ENCODE results near the gene PLA2G4C. TPM values are rescaled to one million over a fixed set of nuclear protein-coding genes. Genes with fewer than 3 reads are reported as not detected.

PLA2G4C gene
- total RNA-seq, 1 donor, result 4.2 TPM

GRCh38 chr19:48121909-48122371, 11.3 kb upstream of the PLA2G4C start:
- H3K4me3 ChIP-seq (ENCODE audit: low read length), result no peak overlapping the region
- H3K4me1 ChIP-seq (ENCODE audit: insufficient read depth, low read length), result peaks cover 4% of the 10 kb centered on the region
- no peaks in the 10 kb centered on the region for H3K9me3 ChIP-seq (ENCODE audit: low read depth, low read length)
- H3K27me3 ChIP-seq (ENCODE audit: insufficient read depth, low read length), result no peaks in the 10 kb centered on the region

GRCh38 chr19:48121066-48121465, 10.4 kb upstream of the PLA2G4C start:
- no peak overlapping the region for H3K4me3 ChIP-seq (ENCODE audit: low read length)
- H3K27me3 ChIP-seq (ENCODE audit: insufficient read depth, low read length), result no peaks in the 10 kb centered on the region
- H3K9me3 ChIP-seq (ENCODE audit: low read depth, low read length), result no peaks in the 10 kb centered on the region
- peaks cover 4% of the 10 kb centered on the region for H3K4me1 ChIP-seq (ENCODE audit: insufficient read depth, low read length)

- Histone ChIP-seq H3K9me3 (ENCODE audit: low read depth, low read length) (no peaks in the 10 kb centered on the region), H3K27me3 (ENCODE audit: insufficient read depth, low read length) (no peaks in the 10 kb centered on the region), H3K4me3 (ENCODE audit: low read length) (no peak overlapping the region), H3K4me1 (ENCODE audit: insufficient read depth, low read length) (peaks cover 4% of the 10 kb centered on the region)
Observed at GRCh38 chr19:48120505-48120904, 9.9 kb upstream of the PLA2G4C start.

- no peak overlapping the region for H3K4me3 ChIP-seq (ENCODE audit: low read length)
- no peaks in the 10 kb centered on the region for H3K27me3 ChIP-seq (ENCODE audit: insufficient read depth, low read length)
- no peaks in the 10 kb centered on the region for H3K9me3 ChIP-seq (ENCODE audit: low read depth, low read length)
- peaks cover 4% of the 10 kb centered on the region for H3K4me1 ChIP-seq (ENCODE audit: insufficient read depth, low read length)
Observed at GRCh38 chr19:48118131-48118517, 7.5 kb upstream of the PLA2G4C start.

- no peaks in the 10 kb centered on the region for H3K27me3 ChIP-seq (ENCODE audit: insufficient read depth, low read length)
- H3K9me3 ChIP-seq (ENCODE audit: low read depth, low read length), result no peaks in the 10 kb centered on the region
- no peak overlapping the region for H3K4me3 ChIP-seq (ENCODE audit: low read length)
- peaks cover 4% of the 10 kb centered on the region for H3K4me1 ChIP-seq (ENCODE audit: insufficient read depth, low read length)
Observed at GRCh38 chr19:48117515-48118130, 7.0 kb upstream of the PLA2G4C start.

- Histone ChIP-seq H3K27me3 (ENCODE audit: insufficient read depth, low read length) (no peaks in the 10 kb centered on the region), H3K4me1 (ENCODE audit: insufficient read depth, low read length) (peaks cover 12% of the 10 kb centered on the region), H3K9me3 (ENCODE audit: low read depth, low read length) (no peaks in the 10 kb centered on the region), H3K4me3 (ENCODE audit: low read length) (no peak overlapping the region)
Observed at GRCh38 chr19:48113190-48113917, 2.7 kb upstream of the PLA2G4C start.

- Histone ChIP-seq H3K27me3 (ENCODE audit: insufficient read depth, low read length) (no peaks in the 10 kb centered on the region), H3K9me3 (ENCODE audit: low read depth, low read length) (no peaks in the 10 kb centered on the region), H3K4me1 (ENCODE audit: insufficient read depth, low read length) (peaks cover 9% of the 10 kb centered on the region), H3K4me3 (ENCODE audit: low read length) (no peak overlapping the region)
Observed at GRCh38 chr19:48111280-48111679, 663 bp upstream of the PLA2G4C start.

- peaks cover 9% of the 10 kb centered on the region for H3K4me1 ChIP-seq (ENCODE audit: insufficient read depth, low read length)
- no peaks in the 10 kb centered on the region for H3K9me3 ChIP-seq (ENCODE audit: low read depth, low read length)
- no peak overlapping the region for H3K4me3 ChIP-seq (ENCODE audit: low read length)
- H3K27me3 ChIP-seq (ENCODE audit: insufficient read depth, low read length), result no peaks in the 10 kb centered on the region
Observed at GRCh38 chr19:48108997-48109782, 1.4 kb downstream of the PLA2G4C start.

- H3K9me3 ChIP-seq (ENCODE audit: low read depth, low read length), result no peaks in the 10 kb centered on the region
- no peaks in the 10 kb centered on the region for H3K4me1 ChIP-seq (ENCODE audit: insufficient read depth, low read length)
- no peaks in the 10 kb centered on the region for H3K27me3 ChIP-seq (ENCODE audit: insufficient read depth, low read length)
- no peak overlapping the region for H3K4me3 ChIP-seq (ENCODE audit: low read length)
Observed at GRCh38 chr19:48103922-48104321, 6.7 kb downstream of the PLA2G4C start.

GRCh38 chr19:48102870-48103751, 7.5 kb downstream of the PLA2G4C start:
- H3K4me1 ChIP-seq (ENCODE audit: insufficient read depth, low read length), result no peaks in the 10 kb centered on the region
- no peak overlapping the region for H3K4me3 ChIP-seq (ENCODE audit: low read length)
- no peaks in the 10 kb centered on the region for H3K9me3 ChIP-seq (ENCODE audit: low read depth, low read length)
- no peaks in the 10 kb centered on the region for H3K27me3 ChIP-seq (ENCODE audit: insufficient read depth, low read length)

- Histone ChIP-seq H3K4me1 (ENCODE audit: insufficient read depth, low read length) (no peaks in the 10 kb centered on the region), H3K27me3 (ENCODE audit: insufficient read depth, low read length) (no peaks in the 10 kb centered on the region), H3K9me3 (ENCODE audit: low read depth, low read length) (no peaks in the 10 kb centered on the region), H3K4me3 (ENCODE audit: low read length) (no peak overlapping the region)
Observed at GRCh38 chr19:48095612-48096175, 14.9 kb downstream of the PLA2G4C start.

- Histone ChIP-seq H3K27me3 (ENCODE audit: insufficient read depth, low read length) (no peaks in the 10 kb centered on the region), H3K4me3 (ENCODE audit: low read length) (no peak overlapping the region), H3K9me3 (ENCODE audit: low read depth, low read length) (no peaks in the 10 kb centered on the region), H3K4me1 (ENCODE audit: insufficient read depth, low read length) (no peaks in the 10 kb centered on the region)
Observed at GRCh38 chr19:48094855-48095203, 15.8 kb downstream of the PLA2G4C start.

- Histone ChIP-seq H3K4me3 (ENCODE audit: low read length) (no peak overlapping the region), H3K4me1 (ENCODE audit: insufficient read depth, low read length) (no peaks in the 10 kb centered on the region), H3K9me3 (ENCODE audit: low read depth, low read length) (no peaks in the 10 kb centered on the region), H3K27me3 (ENCODE audit: insufficient read depth, low read length) (no peaks in the 10 kb centered on the region)
Observed at GRCh38 chr19:48094129-48094854, 16.3 kb downstream of the PLA2G4C start.
